Measurements from ENCODE around the gene DPP6.

DNA sequence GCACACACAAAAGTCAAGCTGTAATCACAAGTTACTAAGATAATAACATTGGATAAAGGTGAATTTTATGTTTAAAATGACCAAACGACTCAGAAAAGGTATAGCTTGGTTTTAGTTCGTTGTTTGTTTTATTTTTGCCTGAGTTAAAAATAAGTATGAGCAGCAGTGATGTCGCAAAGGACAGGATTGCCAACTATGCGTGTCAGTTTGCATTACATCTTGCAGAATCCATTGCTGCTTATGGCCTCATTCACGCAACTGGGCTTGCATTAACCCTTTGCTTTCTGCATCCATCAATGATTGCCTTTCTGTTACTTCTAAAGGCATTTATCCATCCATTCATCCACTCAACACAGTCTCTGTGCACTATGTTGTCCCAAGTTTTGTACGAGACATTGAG lies 389.6 kb downstream of the DPP6 start:
- TF ChIP-seq CTCF (conservative IDR thresholded peaks at IDR 0.05; ENCODE audit: low read depth, low read length): no peak
- no peak for TF ChIP-seq EZH2 (IDR thresholded peaks at IDR 0.05; ENCODE audit: borderline replicate concordance, low read depth, low read length, poor library complexity, severe bottlenecking)

Data from A673 (cell line).